HG03095 (cell line): ENCODE results near the gene MYH15.

ENCODE experiments used
- ATAC-seq: cut with Tn5 transposase; IDR thresholded peaks from one replicate; pipeline ENCODE4 v1.9.1; 2021; ENCODE audit warnings: moderate library complexity; ENCODE audit not compliant: unreplicated experiment

Gene MYH15

GRCh38 chr3:108473711-108474110, 36.7 kb downstream of the MYH15 start:
- no peak for ATAC-seq

- ATAC-seq, result no peak
Observed at GRCh38 chr3:108472001-108472591, 38.3 kb downstream of the MYH15 start.

GRCh38 chr3:108471426-108471825, 39.0 kb downstream of the MYH15 start:
- ATAC-seq, result no peak

GRCh38 chr3:108469126-108469525, 41.3 kb downstream of the MYH15 start:
- ATAC-seq, result no peak

- ATAC-seq, result no peak
Observed at GRCh38 chr3:108468577-108468976, 41.8 kb downstream of the MYH15 start.

GRCh38 chr3:108462899-108463298, 47.5 kb downstream of the MYH15 start:
- no peak for ATAC-seq

- ATAC-seq, result no peak
Observed at GRCh38 chr3:108461661-108462111, 48.7 kb downstream of the MYH15 start.

GRCh38 chr3:108459225-108459624, 51.2 kb downstream of the MYH15 start:
- no peak for ATAC-seq

GRCh38 chr3:108455212-108455705, 55.1 kb downstream of the MYH15 start:
- ATAC-seq, result no peak

- ATAC-seq, result no peak
Observed at GRCh38 chr3:108453565-108453964, 56.8 kb downstream of the MYH15 start.

GRCh38 chr3:108450444-108450843, 60.0 kb downstream of the MYH15 start:
- no peak for ATAC-seq

- ATAC-seq, result no peak
Observed at GRCh38 chr3:108448593-108448992, 61.8 kb downstream of the MYH15 start.

- ATAC-seq, result no peak
Observed at GRCh38 chr3:108447096-108447847, 63.1 kb downstream of the MYH15 start.

GRCh38 chr3:108442281-108442680, 68.1 kb downstream of the MYH15 start:
- no peak for ATAC-seq

GRCh38 chr3:108441518-108441917, 68.9 kb downstream of the MYH15 start:
- no peak for ATAC-seq

GRCh38 chr3:108441071-108441507, 69.3 kb downstream of the MYH15 start:
- ATAC-seq, result no peak

- ATAC-seq, result no peak
Observed at GRCh38 chr3:108438542-108438941, 71.9 kb downstream of the MYH15 start.

- ATAC-seq, result no peak
Observed at GRCh38 chr3:108437439-108437838, 73.0 kb downstream of the MYH15 start.

GRCh38 chr3:108433928-108434327, 76.5 kb downstream of the MYH15 start:
- no peak for ATAC-seq

- no peak for ATAC-seq
Observed at GRCh38 chr3:108432431-108432830, 78.0 kb downstream of the MYH15 start.

- ATAC-seq, result no peak
Observed at GRCh38 chr3:108430540-108430939, 79.9 kb downstream of the MYH15 start.

GRCh38 chr3:108428586-108428985, 81.8 kb downstream of the MYH15 start:
- ATAC-seq, result no peak
